ENCODE results near the gene ZNF605.

DNA sequence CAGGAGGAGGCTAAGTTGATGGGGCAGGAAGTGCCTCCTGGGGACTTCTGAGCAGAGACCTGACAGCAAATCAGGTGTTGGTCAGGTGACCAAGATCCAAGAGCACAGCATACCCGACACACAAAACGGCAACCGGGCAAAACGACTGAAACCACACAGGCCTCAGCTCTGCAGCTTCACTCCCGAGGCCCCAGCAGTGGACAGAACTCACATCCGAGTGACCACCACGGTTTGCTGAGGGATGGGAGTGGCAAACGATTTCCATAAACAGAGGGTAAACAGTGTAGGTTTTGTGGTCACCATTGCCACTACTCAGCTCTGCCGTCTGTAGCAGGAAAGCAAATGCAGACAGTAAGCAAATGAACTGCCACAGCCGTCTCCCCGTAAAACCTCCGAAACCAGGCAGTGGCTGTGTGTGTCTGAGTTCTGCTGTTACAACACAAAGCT lies 83.1 kb downstream of the ZNF605 start:
- TF ChIP-seq, protein P1, sequence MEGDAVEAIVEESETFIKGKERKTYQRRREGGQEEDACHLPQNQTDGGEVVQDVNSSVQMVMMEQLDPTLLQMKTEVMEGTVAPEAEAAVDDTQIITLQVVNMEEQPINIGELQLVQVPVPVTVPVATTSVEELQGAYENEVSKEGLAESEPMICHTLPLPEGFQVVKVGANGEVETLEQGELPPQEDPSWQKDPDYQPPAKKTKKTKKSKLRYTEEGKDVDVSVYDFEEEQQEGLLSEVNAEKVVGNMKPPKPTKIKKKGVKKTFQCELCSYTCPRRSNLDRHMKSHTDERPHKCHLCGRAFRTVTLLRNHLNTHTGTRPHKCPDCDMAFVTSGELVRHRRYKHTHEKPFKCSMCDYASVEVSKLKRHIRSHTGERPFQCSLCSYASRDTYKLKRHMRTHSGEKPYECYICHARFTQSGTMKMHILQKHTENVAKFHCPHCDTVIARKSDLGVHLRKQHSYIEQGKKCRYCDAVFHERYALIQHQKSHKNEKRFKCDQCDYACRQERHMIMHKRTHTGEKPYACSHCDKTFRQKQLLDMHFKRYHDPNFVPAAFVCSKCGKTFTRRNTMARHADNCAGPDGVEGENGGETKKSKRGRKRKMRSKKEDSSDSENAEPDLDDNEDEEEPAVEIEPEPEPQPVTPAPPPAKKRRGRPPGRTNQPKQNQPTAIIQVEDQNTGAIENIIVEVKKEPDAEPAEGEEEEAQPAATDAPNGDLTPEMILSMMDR (IDR thresholded peaks at IDR 0.05) = no peak
- no peak for TF ChIP-seq POLR2A (IDR thresholded peaks at IDR 0.05)
